ENCODE data around the gene ARL16. TPM values are rescaled to one million over a fixed set of nuclear protein-coding genes. Genes with fewer than 3 reads are reported as not detected.

Gene ARL16
- 10 to 100 TPM; 30.9 to 51.0 (median 39.3) TPM for total RNA-seq
- 19.3 TPM for total RNA-seq (2013)
- 13.9 to 38.2 (median 23.6) reads per million in 29 experiments for total RNA-seq

GRCh38 chr17:81683584-81684441 lies at the start of gene ARL16, which contains the start of gene HGS:
ARL16 (minus strand) TSS chr17:81683797; CDS start chr17:81683753, 44 bp downstream.
HGS (plus strand) TSS chr17:81684011; CDS start chr17:81684067, 56 bp downstream.
- ChIA-PET POLR2A (interaction anchor here (0.6 to 1.6 kb wide), 4 partner anchors 13 to 339 kb away, joined by 3 read pairs; partner anchors contain the start of gene CENPX (in 1 of the 2)), CTCF (interaction anchor here in 1 of 2 donors (0.5 to 1.1 kb wide), 2 partner anchors 23 to 33 kb away, joined by 3 to 7 read pairs; no protein-coding TSS in a partner anchor)
- Histone ChIP-seq H3K27ac (ENCODE audit: low read length) (peak within 1 kb of the TSS; percentile 35), H3K4me3 (ENCODE audit: control insufficient read depth in 1 of 2, extremely low read depth in 1 of 2, low read length in 1 of 2) (peak within 1 kb of the TSS; percentile 88 to 97), H3K36me3 (ENCODE audit: control insufficient read depth in 2 of 2, extremely low read depth in 1 of 2, insufficient read depth in 1 of 2, low read length in 1 of 2) (peaks cover 11 to 30% of the 10 kb centered on the region in 2 donors), H3K4me1 (ENCODE audit: control insufficient read depth in 1 of 2, extremely low read depth in 1 of 2, insufficient read depth in 2 of 2, low read length in 2 of 2) (peaks cover 9 to 44% of the 10 kb centered on the region in 2 experiments), H3K27me3 (replicated peaks in 1 of 2; ENCODE audit: control insufficient read depth in 2 of 2, extremely low read depth in 1 of 2, insufficient read depth in 2 of 2, low read length in 1 of 2) (no peaks in the 10 kb centered on the region), H3K9me3 (no peaks in the 10 kb centered on the region)
- under 1% methylated on average over 109 of the region's 112 CpGs for WGBS (ENCODE audit: insufficient coverage)
- H3K36me3 Mint-ChIP-seq = peaks cover 19% of the 10 kb centered on the region
- no peaks in the 10 kb centered on the region for H3K27me3 Mint-ChIP-seq
- ATAC-seq (replicated peaks in 1 of 4) (peak; percentile 98), DNase-seq (peak; percentile 92 to 99 (median 97))
- peak within 1 kb of the TSS; percentile 95 to 96 for H3K27ac Mint-ChIP-seq
- H3K4me1 Mint-ChIP-seq = peaks cover 39 to 48% (median 40%) of the 10 kb centered on the region in 3 donors
- no peaks in the 10 kb centered on the region for H3K9me3 Mint-ChIP-seq
- H3K4me3 Mint-ChIP-seq = peak within 1 kb of the TSS; percentile 90 to 98 (median 92)

- no peak overlapping the region for H3K4me3 ChIP-seq (ENCODE audit: control insufficient read depth in 1 of 2, extremely low read depth in 1 of 2, low read length in 1 of 2)
- no peaks in the 10 kb centered on the region for H3K36me3 Mint-ChIP-seq
- no peaks in the 10 kb centered on the region for H3K4me1 ChIP-seq (ENCODE audit: control insufficient read depth in 1 of 2, extremely low read depth in 1 of 2, insufficient read depth in 2 of 2, low read length in 2 of 2)
- H3K27ac ChIP-seq (ENCODE audit: low read length) = no peak overlapping the region
- H3K27me3 ChIP-seq (replicated peaks in 1 of 2; ENCODE audit: control insufficient read depth in 2 of 2, extremely low read depth in 1 of 2, insufficient read depth in 2 of 2, low read length in 1 of 2) = peaks cover 2 to 72% of the 10 kb centered on the region in 2 experiments
- ATAC-seq (replicated peaks in 1 of 4) (no peak), DNase-seq (no peak)
- no peaks in the 10 kb centered on the region for H3K4me1 Mint-ChIP-seq
- CTCF ChIA-PET = no interaction called here
- POLR2A ChIA-PET = no interaction called here
- H3K4me3 Mint-ChIP-seq = no peak overlapping the region
- no peaks in the 10 kb centered on the region for H3K9me3 Mint-ChIP-seq
- H3K27ac Mint-ChIP-seq = no peak overlapping the region
- no peaks in the 10 kb centered on the region for H3K36me3 ChIP-seq (ENCODE audit: control insufficient read depth in 2 of 2, extremely low read depth in 1 of 2, insufficient read depth in 1 of 2, low read length in 1 of 2)
- H3K27me3 Mint-ChIP-seq = peaks cover 7 to 33% of the 10 kb centered on the region in 2 donors
- no peaks in the 10 kb centered on the region for H3K9me3 ChIP-seq
- WGBS (ENCODE audit: insufficient coverage) = 96% methylated on average over 17 of the region's 23 CpGs
Observed at GRCh38 chr17:81727324-81728031, 43.9 kb upstream of the ARL16 start.

- H3K27me3 Mint-ChIP-seq = peaks cover 5 to 26% of the 10 kb centered on the region in 2 donors
Observed at GRCh38 chr17:81726004-81726403, 42.4 kb upstream of the ARL16 start.

DNA sequence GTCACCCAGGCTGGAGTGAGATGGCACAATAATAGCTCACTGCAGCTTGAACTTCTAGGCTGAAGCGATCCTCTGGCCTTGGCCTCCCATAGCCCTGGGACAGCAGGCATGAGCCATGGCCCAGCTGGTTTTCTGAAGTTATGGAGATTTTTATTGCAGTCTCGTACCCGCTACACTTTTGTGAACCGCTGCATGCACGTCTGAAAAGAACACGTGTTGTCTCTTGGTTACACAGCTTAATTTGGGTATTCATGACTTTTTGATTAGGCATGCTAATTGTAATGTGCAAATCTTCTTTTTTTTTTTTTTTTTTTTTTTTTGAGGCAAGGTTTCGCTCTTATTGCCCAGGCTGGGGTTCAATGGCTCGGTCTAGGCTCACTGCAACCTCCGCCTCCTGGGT lies 41.8 kb upstream of the ARL16 start:
- Histone ChIP-seq H3K4me1 (ENCODE audit: control insufficient read depth in 1 of 2, extremely low read depth in 1 of 2, insufficient read depth in 2 of 2, low read length in 2 of 2) (no peaks in the 10 kb centered on the region), H3K4me3 (ENCODE audit: control insufficient read depth in 1 of 2, extremely low read depth in 1 of 2, low read length in 1 of 2) (no peak overlapping the region), H3K27me3 (replicated peaks in 1 of 2; ENCODE audit: control insufficient read depth in 2 of 2, extremely low read depth in 1 of 2, insufficient read depth in 2 of 2, low read length in 1 of 2) (peaks cover 2 to 56% of the 10 kb centered on the region in 2 experiments), H3K36me3 (ENCODE audit: control insufficient read depth in 2 of 2, extremely low read depth in 1 of 2, insufficient read depth in 1 of 2, low read length in 1 of 2) (no peaks in the 10 kb centered on the region), H3K9me3 (no peaks in the 10 kb centered on the region), H3K27ac (ENCODE audit: low read length) (no peak overlapping the region)
- Mint-ChIP-seq H3K27me3 (peaks cover 3 to 22% of the 10 kb centered on the region in 2 donors), H3K36me3 (no peaks in the 10 kb centered on the region), H3K27ac (no peak overlapping the region), H3K4me1 (no peaks in the 10 kb centered on the region), H3K4me3 (no peak overlapping the region), H3K9me3 (no peaks in the 10 kb centered on the region)
- CTCF ChIA-PET = no interaction called here
- POLR2A ChIA-PET = no interaction called here
- WGBS (ENCODE audit: insufficient coverage) = 58% methylated on average over 4 of the region's 9 CpGs
- ATAC-seq (replicated peaks in 1 of 4) (no peak), DNase-seq (no peak)

More at GRCh38 chr17:81726004-81726403, 42.4 kb upstream of the ARL16 start:
- Mint-ChIP-seq H3K36me3 (no peaks in the 10 kb centered on the region), H3K4me3 (no peak overlapping the region), H3K4me1 (no peaks in the 10 kb centered on the region), H3K9me3 (no peaks in the 10 kb centered on the region), H3K27ac (no peak overlapping the region)
- DNase-seq (no peak), ATAC-seq (replicated peaks in 1 of 4) (no peak)
- H3K27me3 ChIP-seq (replicated peaks in 1 of 2; ENCODE audit: control insufficient read depth in 2 of 2, extremely low read depth in 1 of 2, insufficient read depth in 2 of 2, low read length in 1 of 2) = peaks cover 2 to 62% of the 10 kb centered on the region in 2 experiments
- ChIA-PET POLR2A (no interaction called here), CTCF (no interaction called here)
- no peaks in the 10 kb centered on the region for H3K36me3 ChIP-seq (ENCODE audit: control insufficient read depth in 2 of 2, extremely low read depth in 1 of 2, insufficient read depth in 1 of 2, low read length in 1 of 2)
- no peak overlapping the region for H3K27ac ChIP-seq (ENCODE audit: low read length)
- no peaks in the 10 kb centered on the region for H3K9me3 ChIP-seq
- H3K4me1 ChIP-seq (ENCODE audit: control insufficient read depth in 1 of 2, extremely low read depth in 1 of 2, insufficient read depth in 2 of 2, low read length in 2 of 2) = no peaks in the 10 kb centered on the region
- WGBS (ENCODE audit: insufficient coverage) = 71% methylated on average over 6 of the region's 9 CpGs
- no peak overlapping the region for H3K4me3 ChIP-seq (ENCODE audit: control insufficient read depth in 1 of 2, extremely low read depth in 1 of 2, low read length in 1 of 2)

GRCh38 chr17:81723651-81724209 lies 40.1 kb upstream of the ARL16 start:
- no peaks in the 10 kb centered on the region for H3K36me3 Mint-ChIP-seq
- no peaks in the 10 kb centered on the region for H3K4me1 Mint-ChIP-seq
- Histone ChIP-seq H3K36me3 (ENCODE audit: control insufficient read depth in 2 of 2, extremely low read depth in 1 of 2, insufficient read depth in 1 of 2, low read length in 1 of 2) (no peaks in the 10 kb centered on the region), H3K4me3 (ENCODE audit: control insufficient read depth in 1 of 2, extremely low read depth in 1 of 2, low read length in 1 of 2) (no peak overlapping the region), H3K27me3 (replicated peaks in 1 of 2; ENCODE audit: control insufficient read depth in 2 of 2, extremely low read depth in 1 of 2, insufficient read depth in 2 of 2, low read length in 1 of 2) (peaks cover 2 to 43% of the 10 kb centered on the region in 2 experiments), H3K9me3 (no peaks in the 10 kb centered on the region), H3K27ac (ENCODE audit: low read length) (no peak overlapping the region), H3K4me1 (ENCODE audit: control insufficient read depth in 1 of 2, extremely low read depth in 1 of 2, insufficient read depth in 2 of 2, low read length in 2 of 2) (no peaks in the 10 kb centered on the region)
- peaks cover 3 to 19% of the 10 kb centered on the region in 2 donors for H3K27me3 Mint-ChIP-seq
- no peak overlapping the region for H3K27ac Mint-ChIP-seq
- 78% methylated on average over 7 of the region's 12 CpGs for WGBS (ENCODE audit: insufficient coverage)
- no peak overlapping the region for H3K4me3 Mint-ChIP-seq
- ChIA-PET POLR2A (no interaction called here), CTCF (no interaction called here)
- DNase-seq (no peak), ATAC-seq (replicated peaks in 1 of 4) (no peak)
- no peaks in the 10 kb centered on the region for H3K9me3 Mint-ChIP-seq
